Measurements from ENCODE around the gene FBXL17.

DNA sequence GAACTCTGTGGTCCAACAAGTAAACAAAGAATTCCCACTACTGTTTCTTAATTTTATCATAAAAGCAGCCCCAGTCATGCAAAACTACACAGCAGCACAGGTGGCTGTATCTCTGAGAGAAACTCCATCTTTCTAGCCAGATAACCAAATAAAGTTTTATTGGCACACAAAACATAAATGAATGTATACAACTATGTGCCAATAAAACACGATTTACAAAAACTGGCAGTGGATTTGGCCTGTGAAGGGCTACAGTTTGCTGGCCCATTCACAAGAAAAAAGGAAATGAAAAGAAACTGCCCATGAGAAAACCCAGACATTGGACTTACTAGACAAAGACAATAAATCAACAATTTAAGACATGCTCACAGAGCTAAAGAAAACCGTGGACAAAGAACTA is 10.6 kb downstream of the FBXL17 start:
- TF ChIP-seq, protein P1, sequence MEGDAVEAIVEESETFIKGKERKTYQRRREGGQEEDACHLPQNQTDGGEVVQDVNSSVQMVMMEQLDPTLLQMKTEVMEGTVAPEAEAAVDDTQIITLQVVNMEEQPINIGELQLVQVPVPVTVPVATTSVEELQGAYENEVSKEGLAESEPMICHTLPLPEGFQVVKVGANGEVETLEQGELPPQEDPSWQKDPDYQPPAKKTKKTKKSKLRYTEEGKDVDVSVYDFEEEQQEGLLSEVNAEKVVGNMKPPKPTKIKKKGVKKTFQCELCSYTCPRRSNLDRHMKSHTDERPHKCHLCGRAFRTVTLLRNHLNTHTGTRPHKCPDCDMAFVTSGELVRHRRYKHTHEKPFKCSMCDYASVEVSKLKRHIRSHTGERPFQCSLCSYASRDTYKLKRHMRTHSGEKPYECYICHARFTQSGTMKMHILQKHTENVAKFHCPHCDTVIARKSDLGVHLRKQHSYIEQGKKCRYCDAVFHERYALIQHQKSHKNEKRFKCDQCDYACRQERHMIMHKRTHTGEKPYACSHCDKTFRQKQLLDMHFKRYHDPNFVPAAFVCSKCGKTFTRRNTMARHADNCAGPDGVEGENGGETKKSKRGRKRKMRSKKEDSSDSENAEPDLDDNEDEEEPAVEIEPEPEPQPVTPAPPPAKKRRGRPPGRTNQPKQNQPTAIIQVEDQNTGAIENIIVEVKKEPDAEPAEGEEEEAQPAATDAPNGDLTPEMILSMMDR (IDR thresholded peaks at IDR 0.05): no peak
- no peak for TF ChIP-seq POLR2A (IDR thresholded peaks at IDR 0.05)

All from Peyer's patch (tissue), 4 donors.